HG03565 (cell line): ENCODE measurements around the gene ZNF532.

Experiments
- ATAC-seq: cut with Tn5 transposase; IDR thresholded peaks from one replicate; pipeline ENCODE4 v1.9.1; 2021; ENCODE audit warnings: mild to moderate bottlenecking, moderate library complexity; ENCODE audit not compliant: unreplicated experiment

The ZNF532 gene

GRCh38 chr18:58867281-58867961, 2.7 kb downstream of the ZNF532 start:
- ATAC-seq = no peak

GRCh38 chr18:58868440-58868839, 3.8 kb downstream of the ZNF532 start:
- ATAC-seq = no peak

GRCh38 chr18:58870130-58870529, 5.5 kb downstream of the ZNF532 start:
- no peak for ATAC-seq

- ATAC-seq = no peak
Observed at GRCh38 chr18:58870621-58871020, 5.9 kb downstream of the ZNF532 start.

GRCh38 chr18:58871514-58872420, 7.1 kb downstream of the ZNF532 start:
- no peak for ATAC-seq

GRCh38 chr18:58878640-58879039, 14.0 kb downstream of the ZNF532 start:
- ATAC-seq = no peak

- ATAC-seq = no peak
Observed at GRCh38 chr18:58881477-58881876, 16.8 kb downstream of the ZNF532 start.

- ATAC-seq = no peak
Observed at GRCh38 chr18:58882044-58882443, 17.4 kb downstream of the ZNF532 start.

- no peak for ATAC-seq
Observed at GRCh38 chr18:58882686-58883085, 18.0 kb downstream of the ZNF532 start.

- no peak for ATAC-seq
Observed at GRCh38 chr18:58884680-58885079, 20.0 kb downstream of the ZNF532 start.

GRCh38 chr18:58886431-58886830, 21.8 kb downstream of the ZNF532 start:
- ATAC-seq = no peak

- no peak for ATAC-seq
Observed at GRCh38 chr18:58886864-58887612, 22.4 kb downstream of the ZNF532 start.

- peak; percentile 70 for ATAC-seq
Observed at GRCh38 chr18:58887613-58887963, 22.9 kb downstream of the ZNF532 start.

- ATAC-seq = no peak
Observed at GRCh38 chr18:58891776-58892175, 27.1 kb downstream of the ZNF532 start.

- ATAC-seq = no peak
Observed at GRCh38 chr18:58892488-58892887, 27.8 kb downstream of the ZNF532 start.

GRCh38 chr18:58893388-58894099, 28.9 kb downstream of the ZNF532 start:
- ATAC-seq = no peak

- no peak for ATAC-seq
Observed at GRCh38 chr18:58894930-58895329, 30.3 kb downstream of the ZNF532 start.

GRCh38 chr18:58895385-58895784, 30.7 kb downstream of the ZNF532 start:
- no peak for ATAC-seq

GRCh38 chr18:58896268-58896667, 31.6 kb downstream of the ZNF532 start:
- ATAC-seq = peak; percentile 85

GRCh38 chr18:58896734-58897508, 32.2 kb downstream of the ZNF532 start:
- no peak for ATAC-seq
